SK-N-SH treated with all-trans-retinoic acid at 6 μM for 48 hours (cell line): Measurements from ENCODE around the gene ARHGAP21.

Experiments
- ATAC-seq: fragments of 200-7000 bp; cut with Tn5 transposase; 3 replicates; pipeline ENCODE4 v1.9.1; 2020; ENCODE audit warnings: mild to moderate bottlenecking, moderate library complexity
- ARNTL ChIP-seq: fragments of 450-650 bp; formaldehyde crosslinking; IDR thresholded peaks from 2 replicates; pipeline ENCODE4 v1.5.0; 2020; ENCODE audit warnings: low read depth, mild to moderate bottlenecking, moderate library complexity, borderline replicate concordance
- ESRRG ChIP-seq: fragments of 250-450 bp; sonication (Bioruptor Pico); IDR thresholded peaks from 2 replicates; pipeline ENCODE4 v1.6.1; 2021; ENCODE audit warnings: mild to moderate bottlenecking
- GLIS3 ChIP-seq: fragments of 250-450 bp; sonication (Bioruptor Pico); IDR thresholded peaks from 2 replicates; pipeline ENCODE4 v1.5.0; 2020; ENCODE audit warnings: mild to moderate bottlenecking, moderate library complexity
- ISL1 ChIP-seq: fragments of 250-450 bp; sonication (Bioruptor Pico); IDR thresholded peaks from 2 replicates; pipeline ENCODE4 v2.1.2; 2022; ENCODE audit warnings: mild to moderate bottlenecking, moderate library complexity
- PPARA ChIP-seq: fragments of 250-450 bp; sonication (Bioruptor Pico); IDR thresholded peaks from 2 replicates; pipeline ENCODE4 v1.5.0; 2020; ENCODE audit warnings: mild to moderate bottlenecking, borderline replicate concordance
- RARB ChIP-seq: fragments of 250-450 bp; sonication (Bioruptor Pico); IDR thresholded peaks from 2 replicates; pipeline ENCODE4 v1.8.0; 2021; ENCODE audit warnings: mild to moderate bottlenecking, moderate library complexity
- SNAI2 ChIP-seq: fragments of 250-450 bp; sonication (Bioruptor Pico); IDR thresholded peaks from 2 replicates; pipeline ENCODE4 v1.5.0; 2020; ENCODE audit warnings: mild to moderate bottlenecking, moderate library complexity
- TOX ChIP-seq: fragments of 250-450 bp; sonication (Bioruptor Pico); IDR thresholded peaks from 2 replicates; pipeline ENCODE4 v1.8.0; 2021; ENCODE audit warnings: mild to moderate bottlenecking, moderate library complexity, borderline replicate concordance
- ZC3H10 ChIP-seq: fragments of 250-450 bp; sonication (Bioruptor Pico); IDR thresholded peaks from 2 replicates; pipeline ENCODE4 v1.5.1; 2021; ENCODE audit warnings: mild to moderate bottlenecking, moderate library complexity
- ZFP3 ChIP-seq: fragments of 250-450 bp; sonication (Bioruptor Pico); IDR thresholded peaks from 2 replicates; pipeline ENCODE4 v1.5.0; 2020; ENCODE audit warnings: mild to moderate bottlenecking, moderate library complexity
- ZFP30 ChIP-seq: fragments of 450-650 bp; formaldehyde crosslinking; IDR thresholded peaks from 2 replicates; pipeline ENCODE4 v1.5.0; 2022; ENCODE audit warnings: mild to moderate bottlenecking, moderate library complexity
- ZNF565 ChIP-seq: fragments of 450-650 bp; formaldehyde crosslinking; conservative IDR thresholded peaks from 2 replicates; pipeline ENCODE4 v1.5.0; 2020; ENCODE audit warnings: low read depth, mild to moderate bottlenecking, moderate library complexity
- ZNF70 ChIP-seq: fragments of 450-650 bp; formaldehyde crosslinking; IDR thresholded peaks from 2 replicates; pipeline ENCODE4 v1.5.0; 2020; ENCODE audit warnings: mild to moderate bottlenecking, moderate library complexity
- ZNF8 ChIP-seq: fragments of 450-650 bp; formaldehyde crosslinking; IDR thresholded peaks from 2 replicates; pipeline ENCODE4 v1.5.0; 2020; ENCODE audit warnings: mild to moderate bottlenecking, moderate library complexity
- TF ChIP-seq, protein P1 (sequence below): fragments of 250-450 bp; sonication (Bioruptor Pico); IDR thresholded peaks from 2 replicates; pipeline ENCODE4 v1.8.0; 2020; ENCODE audit warnings: mild to moderate bottlenecking, moderate library complexity, borderline replicate concordance
- TF ChIP-seq, protein P2 (sequence below): fragments of 250-450 bp; sonication (Bioruptor Pico); IDR thresholded peaks from 2 replicates; pipeline ENCODE4 v1.8.0; 2021; ENCODE audit warnings: low read depth, mild to moderate bottlenecking, moderate library complexity, borderline replicate concordance
- TF ChIP-seq, protein P3 (sequence below): fragments of 250-450 bp; sonication (Bioruptor Pico); IDR thresholded peaks from 2 replicates; pipeline ENCODE4 v1.5.1; 2020; ENCODE audit warnings: low read depth, mild to moderate bottlenecking, moderate library complexity

The ARHGAP21 gene

DNA sequence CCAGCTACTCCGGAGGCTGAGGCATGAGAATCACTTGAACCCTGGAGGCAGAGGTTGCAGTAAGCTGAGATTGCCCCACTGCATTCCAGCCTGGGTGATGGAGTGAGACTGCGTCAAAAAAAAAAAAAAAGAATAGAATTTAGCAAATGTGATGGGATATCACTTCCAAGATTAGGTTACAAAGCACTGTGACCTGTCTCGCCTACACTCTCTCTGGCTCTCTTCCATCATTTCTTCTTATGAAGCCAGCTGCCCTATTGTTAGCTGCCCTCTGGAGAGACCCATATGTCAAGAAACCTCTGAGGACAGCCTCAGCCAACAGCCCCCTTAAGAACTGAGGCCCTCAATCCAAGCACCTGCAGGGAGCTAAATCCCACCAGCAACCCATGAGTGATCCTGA lies 28.2 kb downstream of the ARHGAP21 start:
- no peak for TF ChIP-seq ZNF70 (CRISPR knock-in tag)
- TF ChIP-seq ZNF8 = no peak
- TF ChIP-seq ZC3H10 (CRISPR knock-in tag) = no peak
- TF ChIP-seq, protein P1, sequence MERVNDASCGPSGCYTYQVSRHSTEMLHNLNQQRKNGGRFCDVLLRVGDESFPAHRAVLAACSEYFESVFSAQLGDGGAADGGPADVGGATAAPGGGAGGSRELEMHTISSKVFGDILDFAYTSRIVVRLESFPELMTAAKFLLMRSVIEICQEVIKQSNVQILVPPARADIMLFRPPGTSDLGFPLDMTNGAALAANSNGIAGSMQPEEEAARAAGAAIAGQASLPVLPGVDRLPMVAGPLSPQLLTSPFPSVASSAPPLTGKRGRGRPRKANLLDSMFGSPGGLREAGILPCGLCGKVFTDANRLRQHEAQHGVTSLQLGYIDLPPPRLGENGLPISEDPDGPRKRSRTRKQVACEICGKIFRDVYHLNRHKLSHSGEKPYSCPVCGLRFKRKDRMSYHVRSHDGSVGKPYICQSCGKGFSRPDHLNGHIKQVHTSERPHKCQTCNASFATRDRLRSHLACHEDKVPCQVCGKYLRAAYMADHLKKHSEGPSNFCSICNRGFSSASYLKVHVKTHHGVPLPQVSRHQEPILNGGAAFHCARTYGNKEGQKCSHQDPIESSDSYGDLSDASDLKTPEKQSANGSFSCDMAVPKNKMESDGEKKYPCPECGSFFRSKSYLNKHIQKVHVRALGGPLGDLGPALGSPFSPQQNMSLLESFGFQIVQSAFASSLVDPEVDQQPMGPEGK (CRISPR knock-in tag) = no peak
- no peak for TF ChIP-seq ZNF565 (CRISPR knock-in tag)
- no peak for TF ChIP-seq PPARA (CRISPR knock-in tag)
- no peak for TF ChIP-seq ISL1 (CRISPR knock-in tag)
- TF ChIP-seq, protein P2, sequence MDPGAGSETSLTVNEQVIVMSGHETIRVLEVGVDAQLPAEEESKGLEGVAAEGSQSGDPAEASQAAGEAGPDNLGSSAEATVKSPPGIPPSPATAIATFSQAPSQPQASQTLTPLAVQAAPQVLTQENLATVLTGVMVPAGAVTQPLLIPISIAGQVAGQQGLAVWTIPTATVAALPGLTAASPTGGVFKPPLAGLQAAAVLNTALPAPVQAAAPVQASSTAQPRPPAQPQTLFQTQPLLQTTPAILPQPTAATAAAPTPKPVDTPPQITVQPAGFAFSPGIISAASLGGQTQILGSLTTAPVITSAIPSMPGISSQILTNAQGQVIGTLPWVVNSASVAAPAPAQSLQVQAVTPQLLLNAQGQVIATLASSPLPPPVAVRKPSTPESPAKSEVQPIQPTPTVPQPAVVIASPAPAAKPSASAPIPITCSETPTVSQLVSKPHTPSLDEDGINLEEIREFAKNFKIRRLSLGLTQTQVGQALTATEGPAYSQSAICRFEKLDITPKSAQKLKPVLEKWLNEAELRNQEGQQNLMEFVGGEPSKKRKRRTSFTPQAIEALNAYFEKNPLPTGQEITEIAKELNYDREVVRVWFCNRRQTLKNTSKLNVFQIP (CRISPR knock-in tag) = no peak
- TF ChIP-seq ZFP3 = no peak
- no peak for TF ChIP-seq TOX (CRISPR knock-in tag)
- TF ChIP-seq, protein P3, sequence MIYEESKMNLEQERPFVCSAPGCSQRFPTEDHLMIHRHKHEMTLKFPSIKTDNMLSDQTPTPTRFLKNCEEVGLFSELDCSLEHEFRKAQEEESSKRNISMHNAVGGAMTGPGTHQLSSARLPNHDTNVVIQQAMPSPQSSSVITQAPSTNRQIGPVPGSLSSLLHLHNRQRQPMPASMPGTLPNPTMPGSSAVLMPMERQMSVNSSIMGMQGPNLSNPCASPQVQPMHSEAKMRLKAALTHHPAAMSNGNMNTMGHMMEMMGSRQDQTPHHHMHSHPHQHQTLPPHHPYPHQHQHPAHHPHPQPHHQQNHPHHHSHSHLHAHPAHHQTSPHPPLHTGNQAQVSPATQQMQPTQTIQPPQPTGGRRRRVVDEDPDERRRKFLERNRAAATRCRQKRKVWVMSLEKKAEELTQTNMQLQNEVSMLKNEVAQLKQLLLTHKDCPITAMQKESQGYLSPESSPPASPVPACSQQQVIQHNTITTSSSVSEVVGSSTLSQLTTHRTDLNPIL (CRISPR knock-in tag) = no peak
- TF ChIP-seq ZFP30 (CRISPR knock-in tag) = no peak
- TF ChIP-seq SNAI2 (CRISPR knock-in tag) = no peak
- no peak for TF ChIP-seq GLIS3 (CRISPR knock-in tag)
- no peak for ATAC-seq

DNA sequence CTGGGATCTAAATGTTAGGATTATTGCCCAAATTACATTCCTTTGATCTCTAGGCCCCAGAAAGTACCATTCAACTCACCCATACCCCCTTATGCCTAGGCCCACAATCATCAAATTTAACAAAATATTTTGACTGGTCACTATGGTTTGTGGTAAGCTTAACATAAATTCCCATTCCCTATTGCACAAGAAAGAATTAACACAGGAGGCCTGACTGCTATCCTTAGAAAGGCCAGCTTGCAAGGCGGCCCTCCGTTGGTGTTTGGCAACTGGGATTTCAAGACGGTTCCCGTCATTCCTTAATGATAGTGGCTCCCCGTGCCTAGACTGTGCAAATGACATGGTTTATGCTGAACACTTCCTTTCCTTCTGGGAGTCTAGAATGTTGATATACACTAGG lies 29.6 kb downstream of the ARHGAP21 start:
- TF ChIP-seq ESRRG (CRISPR knock-in tag) (no peak), ZNF70 (CRISPR knock-in tag) (no peak), ZNF8 (no peak), TOX (CRISPR knock-in tag) (no peak), SNAI2 (CRISPR knock-in tag) (no peak), GLIS3 (CRISPR knock-in tag) (no peak), ARNTL (CRISPR knock-in tag) (no peak)
- TF ChIP-seq, protein P1 (CRISPR knock-in tag) = no peak
- no peak for ATAC-seq

DNA sequence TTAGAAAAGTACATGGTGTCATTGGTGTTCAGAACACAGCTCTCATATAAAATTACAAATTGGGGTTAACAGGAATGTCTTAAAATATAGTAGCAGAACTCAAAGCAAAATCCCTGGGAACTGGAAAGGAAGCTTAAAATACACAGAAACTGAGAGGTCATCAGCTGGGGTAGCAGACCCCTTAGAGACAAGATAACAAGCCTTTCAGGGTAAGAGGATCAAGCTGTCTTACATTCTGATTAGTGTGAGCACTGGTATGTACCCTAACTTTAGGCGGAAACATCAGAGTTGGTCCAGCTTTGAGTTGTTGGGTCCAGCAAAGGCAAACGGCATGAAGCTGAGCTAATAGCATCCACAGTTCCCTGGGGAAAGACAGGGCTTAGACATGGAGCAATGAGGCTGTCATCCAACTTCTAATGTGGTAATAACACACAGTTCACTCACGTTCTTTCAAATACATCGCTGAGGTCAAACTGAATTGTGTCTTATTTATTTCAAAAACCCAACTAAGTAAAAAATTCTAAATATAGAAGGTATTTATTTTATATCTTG lies 32.6 kb downstream of the ARHGAP21 start:
- no peak for ATAC-seq
- TF ChIP-seq RARB (CRISPR knock-in tag) = no peak
- TF ChIP-seq, protein P1 (CRISPR knock-in tag) = no peak
- TF ChIP-seq, protein P3 (CRISPR knock-in tag) = no peak
- TF ChIP-seq ZNF565 (CRISPR knock-in tag) = no peak
